NCI-H2227 treated with DMSO at 0.1 percent for 48 hours (cell line): Measurements from ENCODE around the gene FANCM.

Experiments used
- DNase-seq: peaks from one replicate; lab custom pipeline; 2025; lab: John Stamatoyannopoulos, UW

The FANCM gene, protein sequence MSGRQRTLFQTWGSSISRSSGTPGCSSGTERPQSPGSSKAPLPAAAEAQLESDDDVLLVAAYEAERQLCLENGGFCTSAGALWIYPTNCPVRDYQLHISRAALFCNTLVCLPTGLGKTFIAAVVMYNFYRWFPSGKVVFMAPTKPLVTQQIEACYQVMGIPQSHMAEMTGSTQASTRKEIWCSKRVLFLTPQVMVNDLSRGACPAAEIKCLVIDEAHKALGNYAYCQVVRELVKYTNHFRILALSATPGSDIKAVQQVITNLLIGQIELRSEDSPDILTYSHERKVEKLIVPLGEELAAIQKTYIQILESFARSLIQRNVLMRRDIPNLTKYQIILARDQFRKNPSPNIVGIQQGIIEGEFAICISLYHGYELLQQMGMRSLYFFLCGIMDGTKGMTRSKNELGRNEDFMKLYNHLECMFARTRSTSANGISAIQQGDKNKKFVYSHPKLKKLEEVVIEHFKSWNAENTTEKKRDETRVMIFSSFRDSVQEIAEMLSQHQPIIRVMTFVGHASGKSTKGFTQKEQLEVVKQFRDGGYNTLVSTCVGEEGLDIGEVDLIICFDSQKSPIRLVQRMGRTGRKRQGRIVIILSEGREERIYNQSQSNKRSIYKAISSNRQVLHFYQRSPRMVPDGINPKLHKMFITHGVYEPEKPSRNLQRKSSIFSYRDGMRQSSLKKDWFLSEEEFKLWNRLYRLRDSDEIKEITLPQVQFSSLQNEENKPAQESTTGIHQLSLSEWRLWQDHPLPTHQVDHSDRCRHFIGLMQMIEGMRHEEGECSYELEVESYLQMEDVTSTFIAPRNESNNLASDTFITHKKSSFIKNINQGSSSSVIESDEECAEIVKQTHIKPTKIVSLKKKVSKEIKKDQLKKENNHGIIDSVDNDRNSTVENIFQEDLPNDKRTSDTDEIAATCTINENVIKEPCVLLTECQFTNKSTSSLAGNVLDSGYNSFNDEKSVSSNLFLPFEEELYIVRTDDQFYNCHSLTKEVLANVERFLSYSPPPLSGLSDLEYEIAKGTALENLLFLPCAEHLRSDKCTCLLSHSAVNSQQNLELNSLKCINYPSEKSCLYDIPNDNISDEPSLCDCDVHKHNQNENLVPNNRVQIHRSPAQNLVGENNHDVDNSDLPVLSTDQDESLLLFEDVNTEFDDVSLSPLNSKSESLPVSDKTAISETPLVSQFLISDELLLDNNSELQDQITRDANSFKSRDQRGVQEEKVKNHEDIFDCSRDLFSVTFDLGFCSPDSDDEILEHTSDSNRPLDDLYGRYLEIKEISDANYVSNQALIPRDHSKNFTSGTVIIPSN (N-terminal part only)

DNA sequence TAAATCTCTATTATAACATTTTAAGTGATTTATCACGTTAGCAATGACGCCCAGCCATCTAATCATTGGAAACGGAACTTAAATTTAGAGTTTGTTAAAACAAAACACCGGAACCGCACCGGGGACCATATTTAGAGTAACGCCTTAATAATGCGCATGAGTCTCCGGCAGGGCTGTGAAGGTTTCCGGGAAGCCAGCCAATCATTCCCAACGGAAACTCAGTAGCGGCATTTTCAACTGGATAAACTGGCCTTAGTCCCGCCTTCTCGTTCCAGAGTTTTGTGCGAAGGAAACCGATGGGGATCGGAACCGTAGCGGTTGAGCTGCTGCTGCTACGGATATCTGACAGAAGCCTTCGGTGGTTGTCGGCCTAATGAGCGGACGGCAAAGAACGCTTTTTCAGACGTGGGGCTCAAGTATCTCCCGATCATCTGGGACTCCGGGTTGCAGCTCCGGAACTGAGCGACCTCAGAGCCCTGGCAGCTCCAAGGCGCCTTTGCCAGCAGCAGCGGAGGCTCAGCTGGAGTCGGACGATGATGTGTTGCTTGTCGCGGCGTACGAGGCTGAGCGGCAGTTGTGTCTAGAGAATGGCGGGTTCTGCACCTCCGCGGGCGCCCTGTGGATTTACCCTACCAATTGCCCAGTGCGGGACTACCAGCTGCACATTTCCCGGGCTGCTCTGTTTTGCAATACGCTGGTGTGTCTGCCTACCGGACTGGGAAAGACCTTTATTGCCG is at the start of gene FANCM:
TSS of gene FANCM (plus strand) at position 272 of the 737 bp plus-strand sequence. CDS start at position 374, 102 bp downstream.
- peak; percentile 95 for DNase-seq

DNA sequence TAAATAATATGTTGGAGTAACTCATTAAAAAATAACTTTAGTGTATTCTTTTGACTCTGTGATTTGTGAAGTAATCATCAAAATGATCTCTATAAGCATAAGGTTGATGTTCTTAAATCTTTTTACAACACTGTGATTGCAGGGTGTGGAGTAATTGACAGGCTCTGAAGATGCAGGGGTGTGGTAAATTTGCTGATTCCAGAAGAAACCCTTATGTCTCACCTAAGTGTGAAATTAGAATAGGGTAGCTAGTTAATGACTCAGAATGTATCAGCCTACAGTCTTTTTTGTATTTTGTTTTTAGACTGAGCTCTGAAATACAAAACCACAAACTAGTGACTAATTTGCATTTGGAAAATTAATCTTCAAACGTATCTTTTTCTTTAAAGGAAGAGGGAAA is 45.9 kb upstream of the FANCM start:
- no peak for DNase-seq

DNA sequence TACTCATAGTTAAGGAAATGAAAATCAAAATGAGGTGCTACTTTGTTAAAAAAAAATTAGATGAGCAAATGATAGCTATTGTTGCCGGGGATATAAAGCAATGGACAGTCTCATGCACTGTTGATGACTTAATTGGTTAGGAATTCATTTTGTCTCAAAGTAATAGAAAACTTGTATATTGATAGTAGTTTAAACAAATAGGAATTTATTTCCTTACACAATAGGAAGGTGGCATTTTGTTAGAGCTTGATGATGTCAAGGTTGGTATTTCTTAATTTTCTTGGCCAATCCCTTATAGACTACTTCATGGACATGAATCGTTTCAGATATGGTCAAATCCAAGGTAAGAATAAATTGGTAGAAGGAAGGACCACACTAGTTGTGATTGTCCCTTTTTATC is 44.0 kb upstream of the FANCM start:
- no peak for DNase-seq

DNA sequence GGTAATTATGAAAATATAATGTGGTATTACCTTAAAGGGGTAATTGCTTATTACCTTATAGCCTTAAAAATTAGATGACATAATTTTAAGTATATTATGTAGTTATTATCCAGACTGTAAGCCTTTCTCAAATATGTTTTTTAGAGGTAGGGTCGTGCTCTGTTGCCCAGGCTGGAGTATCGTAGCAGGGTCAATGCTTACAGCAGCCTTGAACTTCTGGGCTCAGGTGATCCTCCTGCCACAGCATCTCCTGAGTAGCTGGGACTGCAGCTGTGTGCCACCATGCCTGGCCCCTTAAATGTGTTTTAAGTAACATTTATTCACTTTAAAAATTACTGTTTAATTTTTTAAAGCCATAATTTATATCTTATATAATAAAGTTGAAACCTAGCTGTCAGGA is 41.5 kb upstream of the FANCM start:
- DNase-seq = no peak

DNA sequence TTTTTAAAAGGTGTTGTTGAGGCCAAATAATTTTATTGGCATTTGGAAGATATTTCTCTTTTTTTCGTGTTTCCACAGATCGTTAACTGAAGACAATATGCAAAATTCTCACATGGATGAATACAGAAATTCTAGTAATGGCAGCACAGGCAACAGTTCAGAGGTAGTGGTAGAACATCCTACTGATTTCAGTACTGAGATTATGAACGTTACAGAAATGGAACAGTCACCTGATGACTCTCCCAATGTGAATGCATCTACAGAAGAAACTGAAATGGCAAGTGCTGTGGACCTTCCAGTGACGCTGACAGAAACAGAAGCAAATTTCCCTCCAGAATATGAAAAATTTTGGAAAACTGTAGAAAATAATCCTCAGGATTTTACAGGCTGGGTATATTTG is 40.6 kb upstream of the FANCM start:
- DNase-seq = no peak

DNA sequence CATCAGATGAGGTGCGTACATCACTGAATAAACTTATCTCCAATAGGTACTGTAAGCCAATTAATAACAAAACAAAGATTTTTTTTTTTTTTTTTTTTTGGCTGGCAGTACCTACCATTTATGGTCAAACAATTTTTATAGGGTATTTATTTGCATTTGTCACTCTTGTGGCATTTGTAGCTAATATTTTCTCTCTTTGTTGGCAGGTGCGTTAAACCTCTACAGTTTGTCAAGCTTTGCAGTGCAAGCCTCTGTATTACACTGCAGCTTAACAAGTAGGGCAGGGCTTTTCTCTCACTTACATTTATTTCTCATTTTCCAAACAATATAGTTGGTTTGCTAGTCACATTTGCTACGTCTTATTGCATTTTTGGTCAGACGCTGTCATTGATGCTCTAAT is 39.5 kb upstream of the FANCM start:
- DNase-seq = no peak

DNA sequence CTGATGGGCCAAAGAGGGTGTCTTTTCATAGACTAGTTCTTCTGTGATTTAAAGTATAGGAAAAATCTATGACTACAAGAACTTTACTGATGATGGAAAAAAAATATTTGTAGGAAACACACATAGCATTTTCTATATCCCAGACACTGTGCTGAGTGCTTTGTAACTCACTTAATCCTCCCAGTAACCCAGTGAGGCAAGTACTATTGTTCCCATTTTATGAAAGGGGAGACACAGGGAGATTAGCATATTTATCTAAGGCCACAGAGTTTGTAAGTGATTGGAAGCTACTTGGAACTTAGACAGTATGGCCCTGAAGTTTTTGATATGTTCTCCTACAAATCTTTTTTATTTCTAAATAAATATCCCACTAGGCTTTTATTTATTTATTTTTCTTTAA is 31.9 kb upstream of the FANCM start:
- no peak for DNase-seq

DNA sequence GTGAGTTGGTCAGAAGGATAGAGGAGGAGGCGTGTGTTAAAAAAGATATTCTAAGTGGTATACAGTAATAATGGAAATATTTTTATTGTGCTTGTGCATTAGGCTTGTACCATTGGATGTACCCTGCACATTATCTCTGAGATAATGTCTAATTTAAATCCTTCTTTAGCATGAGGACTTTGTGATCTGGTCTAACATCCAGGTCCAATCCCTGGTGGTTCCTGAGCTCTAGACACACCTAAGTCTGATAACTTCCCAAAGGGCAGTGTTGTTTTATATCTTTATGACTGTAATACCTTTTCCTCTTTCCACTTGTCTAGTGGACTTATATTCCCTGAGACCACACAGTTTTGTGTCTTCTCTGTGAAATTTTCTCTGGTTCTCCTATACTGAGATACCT is 31.2 kb upstream of the FANCM start:
- no peak for DNase-seq

DNA sequence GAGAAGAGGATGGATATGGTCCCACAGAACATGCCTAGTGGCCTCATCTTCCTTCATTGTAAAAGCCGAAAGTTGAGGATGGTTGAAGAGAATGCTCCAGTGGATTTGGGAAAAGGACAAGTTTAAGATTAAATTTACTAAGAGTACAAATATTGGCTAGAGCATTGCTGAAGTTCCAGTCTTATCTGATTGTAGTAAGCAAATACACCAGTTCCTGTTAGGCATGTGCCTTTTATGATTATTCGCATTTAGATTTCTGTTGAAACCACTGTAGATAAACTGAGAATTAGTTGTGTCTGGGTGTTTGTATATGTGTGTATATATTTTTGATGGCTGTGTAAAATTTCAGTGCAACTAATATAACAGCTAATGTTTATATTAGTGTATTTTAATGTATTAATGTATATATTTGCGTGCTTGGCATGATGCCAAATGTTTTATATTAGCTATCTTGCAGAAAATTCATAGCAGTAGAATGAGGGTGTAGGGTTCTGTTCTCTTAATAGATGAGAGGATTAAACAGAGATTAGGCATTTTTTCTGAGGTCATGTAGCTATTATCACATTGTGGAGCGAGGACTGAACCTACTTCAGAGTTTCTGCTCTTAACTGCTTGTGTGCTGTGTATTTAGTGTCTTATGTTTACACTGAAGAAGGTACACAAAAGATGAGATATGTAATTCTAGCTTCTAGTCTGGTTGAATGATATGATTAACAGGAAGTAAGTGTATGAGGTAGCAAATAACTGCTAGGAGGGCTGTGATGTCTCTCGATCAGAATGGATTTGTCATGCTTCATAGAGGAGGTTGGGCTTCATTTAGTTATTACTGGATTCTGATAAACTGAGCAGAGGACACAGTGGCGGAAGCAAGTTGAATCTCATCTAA is 22.6 kb upstream of the FANCM start:
- no peak for DNase-seq

DNA sequence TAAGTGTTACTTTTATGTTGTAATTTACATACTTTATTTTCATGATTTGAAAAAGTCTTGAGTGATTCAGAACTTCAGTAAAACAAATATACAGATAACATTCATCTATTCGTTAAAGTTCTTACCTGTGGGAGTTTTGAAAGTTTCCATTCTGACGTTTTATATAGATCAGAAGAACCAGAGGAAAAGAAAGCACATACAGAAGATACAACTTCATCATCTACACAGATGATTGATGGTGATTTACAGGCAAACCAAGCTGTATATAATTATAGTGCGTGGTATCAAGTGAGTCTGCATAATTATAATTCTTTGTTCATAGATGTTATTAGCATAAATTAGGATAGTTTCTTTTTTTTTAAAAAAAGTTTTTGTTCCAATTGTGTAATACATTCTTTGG is 21.4 kb upstream of the FANCM start:
- no peak for DNase-seq

DNA sequence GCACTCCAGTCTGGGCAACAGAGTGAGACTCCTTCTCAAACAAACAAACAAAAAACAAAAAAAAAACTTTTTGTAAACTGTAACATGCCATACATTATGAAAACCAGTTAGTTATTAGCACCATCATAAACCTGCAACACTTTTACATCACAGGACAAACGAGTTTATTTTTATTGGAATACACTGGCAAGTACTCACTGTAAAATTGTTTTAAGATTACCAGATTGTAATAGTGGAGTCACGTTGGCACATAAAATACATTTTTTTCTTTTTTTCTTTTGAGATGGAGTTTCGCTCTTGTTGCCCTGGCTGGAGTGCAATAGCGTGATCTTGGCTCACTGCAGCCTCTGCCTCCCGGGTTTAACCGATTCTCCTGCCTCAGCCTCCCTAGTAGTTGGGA is 17.1 kb upstream of the FANCM start:
- DNase-seq = no peak

DNA sequence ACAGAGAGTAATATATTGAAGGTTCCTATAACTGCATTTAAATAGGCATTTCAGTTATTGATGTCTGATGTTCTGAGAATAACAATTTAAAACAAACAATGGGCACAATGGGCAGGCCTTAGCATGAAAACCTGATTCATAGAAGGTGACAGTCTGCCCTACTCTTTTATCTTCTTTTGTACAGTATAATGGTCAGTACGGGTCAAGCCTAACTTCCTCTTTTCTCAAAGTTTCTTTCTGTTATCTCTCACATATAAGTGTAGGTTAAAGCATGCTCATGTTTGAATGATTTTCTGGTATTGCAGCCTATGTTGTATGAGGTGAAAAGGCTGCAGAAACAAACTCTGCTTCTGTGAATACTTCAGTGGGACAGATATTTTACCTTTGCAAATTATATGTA is 15.6 kb upstream of the FANCM start:
- DNase-seq = no peak

DNA sequence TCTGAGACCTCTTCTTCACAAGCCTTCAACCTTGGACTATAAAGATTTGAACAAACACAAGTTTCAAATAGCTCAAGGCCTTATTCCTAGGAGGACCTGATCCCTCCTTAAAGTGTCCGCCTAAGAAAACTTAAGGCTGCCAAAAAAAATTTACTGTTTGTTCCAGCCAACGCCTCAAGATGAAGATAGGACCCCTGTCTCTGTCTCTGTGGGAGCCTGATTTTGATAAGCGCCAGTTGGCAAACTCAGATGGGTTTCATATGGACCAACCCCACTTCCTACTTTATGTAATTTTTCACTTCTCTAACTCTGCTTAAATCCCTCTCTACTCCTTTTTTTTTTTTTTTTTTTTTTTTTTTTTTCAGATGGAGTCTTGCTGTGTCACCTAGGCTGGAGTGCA is 12.5 kb upstream of the FANCM start:
- no peak for DNase-seq

DNA sequence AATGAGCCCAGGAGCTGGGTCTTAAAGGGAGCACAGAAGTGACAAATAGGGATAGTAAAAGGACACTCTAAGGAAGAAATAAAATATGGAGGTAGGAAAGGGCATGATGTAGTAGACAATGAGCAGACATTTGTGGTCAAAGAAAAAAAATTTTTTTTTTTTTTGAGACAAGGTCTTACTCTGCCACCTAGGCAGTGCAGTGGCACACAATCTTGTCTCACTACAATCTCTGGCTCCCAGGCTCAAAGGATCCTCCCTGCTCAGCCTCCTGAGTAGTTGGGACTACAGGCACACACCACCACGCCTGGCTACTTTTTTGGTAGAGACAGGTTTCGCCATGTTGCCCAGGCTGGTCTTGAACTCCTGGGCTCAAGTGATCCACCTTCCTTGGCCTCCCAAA is 10.0 kb upstream of the FANCM start:
- DNase-seq = no peak

DNA sequence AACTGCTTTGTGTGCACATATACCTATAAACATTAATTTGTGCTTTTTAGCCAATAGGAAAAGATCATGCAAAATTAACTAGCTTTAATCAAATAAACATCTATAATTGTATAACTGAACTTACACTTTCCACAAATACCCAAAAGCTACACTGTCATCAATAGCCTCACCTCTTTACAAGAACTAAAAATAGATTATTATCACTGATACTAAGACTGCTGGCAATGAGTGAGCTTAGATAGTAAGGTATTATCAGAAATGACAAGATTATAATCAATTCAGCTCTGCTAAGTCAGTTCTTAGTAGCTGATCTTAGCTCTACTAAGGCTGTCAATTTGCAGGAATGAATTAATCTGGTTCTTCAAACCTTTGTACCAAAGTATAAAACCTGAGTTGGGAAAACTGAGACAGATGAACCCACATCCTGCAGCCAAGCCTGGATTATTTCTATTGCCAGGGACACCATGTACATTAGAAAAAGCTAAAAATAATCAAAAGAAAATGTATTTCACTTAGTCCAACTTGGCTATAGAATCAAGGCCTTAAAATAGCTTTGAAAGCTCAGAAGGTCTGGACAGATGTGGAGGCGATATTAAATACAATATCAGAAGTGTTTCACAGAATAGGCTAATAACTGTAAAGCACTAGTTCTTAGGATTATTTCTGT is 6.6 kb upstream of the FANCM start:
- no peak for DNase-seq

DNA sequence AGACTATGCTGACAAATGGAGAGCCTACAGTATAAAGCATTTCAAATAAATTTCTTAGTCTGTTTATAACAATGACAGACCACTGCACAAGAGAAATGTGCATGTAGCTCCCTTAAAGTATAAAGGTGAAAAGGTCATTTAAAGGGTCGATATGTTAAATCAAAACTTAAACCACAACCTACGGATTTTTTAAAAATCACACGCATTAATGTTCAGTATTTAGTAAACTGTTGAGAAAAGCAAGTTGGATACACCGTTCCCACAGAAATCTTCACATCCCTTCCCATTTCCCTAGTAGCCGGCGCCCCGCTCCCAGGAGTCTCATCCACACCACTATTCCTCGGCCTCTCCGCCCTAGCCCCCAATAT is 2.1 kb upstream of the FANCM start:
- DNase-seq = peak; percentile 71

DNA sequence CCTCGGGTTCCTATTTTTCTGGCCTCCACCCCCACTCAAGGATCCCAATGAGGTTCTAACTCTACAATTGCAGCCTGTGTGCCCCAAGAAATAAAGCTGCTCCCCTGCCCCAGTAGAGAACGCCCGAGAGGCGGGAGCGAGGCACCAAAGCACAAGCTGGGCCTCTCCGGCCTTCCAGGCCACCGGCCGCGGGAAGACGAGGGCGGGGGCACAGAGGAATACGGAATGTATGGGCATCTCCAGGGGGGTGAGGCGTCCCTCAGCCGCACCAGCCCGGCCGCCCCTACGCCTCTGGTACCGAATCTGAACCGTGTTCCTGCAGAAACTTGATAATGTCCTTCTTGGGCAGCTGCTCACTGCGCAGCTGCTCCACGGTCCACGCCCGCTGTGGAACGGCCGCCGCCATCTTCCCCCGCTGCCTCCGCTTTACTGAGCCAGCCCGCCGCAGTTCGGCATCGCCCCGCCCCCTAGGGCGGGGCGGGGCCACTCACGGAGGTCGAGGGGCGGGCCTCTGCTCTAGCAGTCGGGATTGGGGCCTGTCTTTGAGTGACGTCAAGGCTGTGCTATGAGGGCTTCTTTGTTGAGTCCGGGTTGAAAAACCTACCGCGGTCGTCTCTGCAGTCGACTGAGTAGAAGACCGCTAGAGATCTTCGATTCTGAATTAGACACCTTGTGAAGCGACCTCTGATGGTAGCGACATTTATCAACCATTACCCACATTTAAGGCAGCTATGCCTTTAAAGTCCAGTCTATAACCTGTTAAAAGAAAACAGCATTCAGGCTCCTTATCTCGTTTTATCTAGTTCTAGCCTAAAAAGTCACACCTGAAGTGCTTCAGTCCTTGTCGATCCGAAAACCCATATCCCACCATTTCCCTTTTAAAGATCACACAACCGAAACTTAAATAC is 1.4 kb upstream of the FANCM start, which contains the start of gene FKBP3:
TSS of gene FKBP3 (minus strand) at position 431 of the 908 bp plus-strand sequence. CDS start at position 406, 25 bp downstream.
- peak; percentile 97 for DNase-seq

DNA sequence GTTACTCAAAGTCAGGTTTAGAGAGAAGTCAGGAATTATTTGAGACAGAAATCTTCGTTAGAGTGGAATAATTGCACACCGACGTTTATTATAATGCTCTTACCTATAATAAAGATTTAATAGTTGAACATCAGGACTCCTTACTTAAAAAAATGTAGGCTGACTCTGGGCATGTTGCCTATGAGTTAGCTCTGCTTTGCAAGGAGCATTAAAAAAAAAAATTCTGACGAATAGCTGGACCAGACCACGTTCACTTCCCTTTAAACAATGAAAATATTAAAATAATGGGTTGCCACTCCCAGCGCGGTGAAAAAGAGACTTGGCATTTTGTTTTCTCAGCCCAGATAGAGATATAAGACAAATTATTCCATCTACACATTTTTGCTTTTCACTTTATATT is 574 bp upstream of the FANCM start:
- DNase-seq = no peak

DNA sequence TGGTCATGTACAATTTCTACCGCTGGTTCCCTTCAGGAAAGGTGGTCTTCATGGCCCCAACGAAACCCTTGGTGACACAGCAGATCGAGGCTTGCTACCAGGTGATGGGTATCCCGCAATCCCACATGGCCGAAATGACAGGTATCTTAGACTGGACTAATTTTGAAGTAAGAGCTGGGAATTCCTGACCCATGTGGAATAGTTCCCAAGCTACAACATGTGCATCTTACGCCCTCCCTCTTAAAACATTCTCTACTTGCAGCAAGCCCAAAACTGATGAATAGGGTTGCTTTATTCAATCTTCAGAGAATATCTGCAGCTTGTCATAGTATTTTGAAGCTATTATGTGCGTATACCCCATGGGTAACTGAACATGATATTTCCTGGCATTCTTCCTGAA is 669 bp downstream of the FANCM start:
- DNase-seq = no peak
